Pancreas (tissue), 10 donors: ENCODE results near the gene NHERF1. TPM values are rescaled to one million over a fixed set of nuclear protein-coding genes. Genes with fewer than 3 reads are reported as not detected.

Source experiments
- ATAC-seq, 4 donors: fragments of 200-7000 bp; cut with Tn5 transposase; one replicate each; pipeline versions ENCODE4 v1.8.0 to v1.9.1; 2020; ENCODE audit warnings: mild to moderate bottlenecking in 4 of 4, moderate library complexity in 4 of 4
- DNase-seq, 6 donors: peaks; one replicate each; pipeline ENCODE4 v3.0.0-alpha.2; 2020
- FAIRE-seq: peaks from 2 replicates; lab custom pipeline; 2012; peaks lifted over from hg19 to GRCh38; lab: Jason Lieb, UNC
- H3K27ac ChIP-seq, 4 donors: fragments of 200-600 bp; sonication (generic); 1 replicate in 3 of 4; 2 replicates in 1 of 4; pipeline versions ENCODE4 v1.5.0 to v1.8.0; 2020
- H3K27me3 ChIP-seq, 4 donors: fragments of 200-600 bp; one replicate each; pipeline ENCODE4 v1.8.0; 2021
- H3K36me3 ChIP-seq, 3 donors: fragments of 200-600 bp; sonication (generic) in 1 of 3; one replicate each; pipeline versions ENCODE4 v1.5.0 to v1.8.0; 2020 to 2021
- H3K4me1 ChIP-seq, 3 donors: fragments of 200-600 bp; one replicate each; pipeline ENCODE4 v1.8.0; 2021
- H3K4me3 ChIP-seq, 4 donors: fragments of 200-600 bp; sonication (generic) in 2 of 4; one replicate each; pipeline versions ENCODE4 v1.5.0 to v1.8.0; 2020 to 2021
- H3K9me3 ChIP-seq, 4 donors: fragments of 200-600 bp; one replicate each; pipeline ENCODE4 v1.8.0; 2021
- WGBS, 2 donors: extraction: QIAGEN DNeasy Blood & Tissue Kit; methylation state at CpG; one replicate each; pipeline ENCODE4 v1.1.7; 2013; 5-methylcytosine and 5-hydroxymethylcytosine counted together
- intact Hi-C, 3 donors: fragments of 100-400 bp; cut with DNase I; formaldehyde crosslinking; loops; one replicate each; pipeline versions ENCODE4 v1.11.1 to v1.14.2; 2022
- polyA plus RNA-seq, 2 donors: library from polyadenylated mRNA; stranded (reverse); fragments of 200-250 nt; gene quantifications; one replicate each; pipeline ENCODE4 v1.2.3, GENCODE V29; 2013
- total RNA-seq, 6 donors: library from RNA; stranded (reverse); fragmentation: NEBNext Ultra II Directional in 4 of 6; extraction: Animal tissue kit (Norgen Biotek cat#: 25700) in 4 of 6; gene quantifications; one replicate each; pipeline versions ENCODE4 v1.2.1 to v1.2.4, GENCODE V29; 2021 to 2023
- TF ChIP-seq, protein P1 (sequence below), 4 donors: fragments of 200-600 bp; sonication (generic) in 3 of 4; IDR thresholded peaks; one replicate each; pipeline versions ENCODE4 v1.5.0 to v1.8.0; 2021; ENCODE audit warnings: antibody characterized with exemption in 4 of 4
- donor health status: healthy with polysubstance abuse.
- donor health status: DM: no; HTN: no; CAD: no; lungs with moderate emphysema.
- donor health status: DM: no; HTN: no; CAD: no.
- donor health status: control.
- donor health status: control.
- donor health status: Bipolar disorder and iron deficiency.
- donor health status: DM: yes; HTN: yes; CAD: no.
- donor health status: DM: no; HTN: no; CAD: no.
- donor health status: DM: no; HTN: no; CAD: no.
- donor health status: DM: yes; HTN: yes; CAD: no.

NHERF1 gene
- total and polyA plus RNA-seq, 8 donors = 40.1 to 91.9 (median 56.5) TPM

DNA sequence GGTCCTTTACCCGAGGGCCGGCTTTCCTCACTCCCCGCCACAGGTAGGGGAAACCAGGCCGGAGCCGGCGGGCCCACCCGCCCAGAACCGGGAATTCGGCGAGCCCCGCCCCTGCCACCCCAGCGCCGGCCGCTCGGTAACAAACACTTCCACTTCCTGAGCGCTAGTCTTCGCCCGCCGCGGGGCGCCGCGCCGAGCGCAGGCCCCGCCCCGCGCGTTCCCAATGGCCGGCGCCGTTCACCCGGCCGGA, 224 bp upstream of the NHERF1 start:
- H3K9me3 ChIP-seq = no peaks in the 10 kb centered on the region
- H3K36me3 ChIP-seq = no peaks in the 10 kb centered on the region
- 0% methylated on average over 24 to 34 of the region's 34 CpGs for WGBS, 2 donors
- peaks cover 18 to 28% (median 24%) of the 10 kb centered on the region in 3 donors for H3K4me1 ChIP-seq
- H3K4me3 ChIP-seq = peak overlapping the region; percentile 33 to 98 (median 72)
- ATAC-seq (no peak), FAIRE-seq (no peak), DNase-seq (no peak)
- peak overlapping the region; percentile 88 to 97 (median 95) for H3K27ac ChIP-seq
- TF ChIP-seq, protein P1, sequence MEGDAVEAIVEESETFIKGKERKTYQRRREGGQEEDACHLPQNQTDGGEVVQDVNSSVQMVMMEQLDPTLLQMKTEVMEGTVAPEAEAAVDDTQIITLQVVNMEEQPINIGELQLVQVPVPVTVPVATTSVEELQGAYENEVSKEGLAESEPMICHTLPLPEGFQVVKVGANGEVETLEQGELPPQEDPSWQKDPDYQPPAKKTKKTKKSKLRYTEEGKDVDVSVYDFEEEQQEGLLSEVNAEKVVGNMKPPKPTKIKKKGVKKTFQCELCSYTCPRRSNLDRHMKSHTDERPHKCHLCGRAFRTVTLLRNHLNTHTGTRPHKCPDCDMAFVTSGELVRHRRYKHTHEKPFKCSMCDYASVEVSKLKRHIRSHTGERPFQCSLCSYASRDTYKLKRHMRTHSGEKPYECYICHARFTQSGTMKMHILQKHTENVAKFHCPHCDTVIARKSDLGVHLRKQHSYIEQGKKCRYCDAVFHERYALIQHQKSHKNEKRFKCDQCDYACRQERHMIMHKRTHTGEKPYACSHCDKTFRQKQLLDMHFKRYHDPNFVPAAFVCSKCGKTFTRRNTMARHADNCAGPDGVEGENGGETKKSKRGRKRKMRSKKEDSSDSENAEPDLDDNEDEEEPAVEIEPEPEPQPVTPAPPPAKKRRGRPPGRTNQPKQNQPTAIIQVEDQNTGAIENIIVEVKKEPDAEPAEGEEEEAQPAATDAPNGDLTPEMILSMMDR (IDR thresholded peaks at IDR 0.05) = peak in 1 of 4 donors; percentile 14
- no peaks in the 10 kb centered on the region for H3K27me3 ChIP-seq
- intact Hi-C loops = loop anchor here in 1 of 3 donors (10.0 kb wide), 1 partner anchor 117 kb away; no protein-coding TSS in a partner anchor

DNA sequence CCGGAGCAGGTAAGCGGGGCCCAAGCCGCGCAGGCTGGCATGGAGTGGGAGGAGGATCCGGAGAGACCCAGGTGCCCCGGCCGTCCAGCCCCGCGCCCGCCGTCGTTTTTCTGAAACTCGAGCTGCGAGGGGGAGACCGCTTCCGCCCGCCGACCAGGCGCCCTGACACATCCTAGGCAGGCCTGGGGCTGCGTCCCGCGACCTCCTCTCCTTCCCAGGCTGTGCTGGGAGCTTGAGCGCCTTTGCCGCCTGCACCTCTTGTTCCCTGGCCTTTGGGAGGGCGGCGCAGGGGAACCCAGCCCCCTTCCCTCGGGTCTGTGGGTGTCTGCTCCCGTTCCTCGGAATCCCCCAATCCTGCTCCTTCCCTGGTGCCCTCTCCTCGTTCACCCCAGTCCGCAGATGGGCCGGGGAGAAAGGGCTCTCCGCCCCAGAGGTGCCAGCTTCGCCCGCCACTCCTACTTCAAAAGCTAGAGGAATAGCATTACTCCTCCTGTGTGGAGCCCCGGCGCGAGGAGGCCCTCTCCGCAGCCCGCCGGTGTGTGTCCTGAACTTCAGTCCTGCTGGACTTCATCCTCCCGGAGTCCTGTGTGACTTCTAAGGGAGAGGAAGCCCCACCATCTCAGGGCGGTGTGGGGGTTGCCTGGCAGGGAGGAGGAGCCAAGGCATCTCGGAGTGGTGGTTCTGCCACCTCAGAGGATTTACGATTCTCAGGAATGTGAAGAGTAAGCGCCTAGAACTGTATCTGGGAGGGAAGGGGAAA, 1.0 kb downstream of the NHERF1 start:
- TF ChIP-seq, protein P1 (IDR thresholded peaks at IDR 0.05) = no peak
- H3K4me1 ChIP-seq = peaks cover 18 to 28% (median 24%) of the 10 kb centered on the region in 3 donors
- H3K27me3 ChIP-seq = no peaks in the 10 kb centered on the region
- no peaks in the 10 kb centered on the region for H3K9me3 ChIP-seq
- intact Hi-C loops = loop anchor here in 2 of 3 donors (2.0 to 10.0 kb wide), 2 partner anchors 19 to 115 kb away; no protein-coding TSS in a partner anchor
- DNase-seq (peak in 3 of 6 donors; percentile 46 to 88 (median 49)), ATAC-seq (peak; percentile 1 to 7 (median 2)), FAIRE-seq (no peak)
- H3K27ac ChIP-seq = peak overlapping the region; percentile 88 to 97 (median 95)
- H3K4me3 ChIP-seq = peak overlapping the region; percentile 55 to 98 (median 88)
- no peaks in the 10 kb centered on the region for H3K36me3 ChIP-seq
- WGBS, 2 donors = 1% methylated on average over 29 to 46 of the region's 46 CpGs

DNA sequence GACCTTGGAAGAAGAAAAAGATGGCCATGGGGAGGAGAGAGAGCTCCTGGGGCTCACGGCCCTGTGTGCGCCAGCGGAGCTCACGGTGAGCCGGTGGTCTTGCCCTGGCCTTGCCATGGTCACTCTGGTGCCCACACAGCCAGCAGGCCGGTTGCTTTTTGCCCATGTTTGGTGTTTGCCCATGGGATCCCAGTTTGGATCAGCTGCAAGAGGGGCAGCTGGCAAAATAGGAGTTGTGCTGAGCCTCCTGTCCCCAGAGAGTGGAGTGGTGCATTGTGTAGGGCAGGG, 1.6 kb downstream of the NHERF1 start:
- H3K4me3 ChIP-seq = peak overlapping the region; percentile 55 to 98 (median 88)
- peak overlapping the region; percentile 88 to 97 (median 95) for H3K27ac ChIP-seq
- H3K36me3 ChIP-seq = no peaks in the 10 kb centered on the region
- H3K9me3 ChIP-seq = no peaks in the 10 kb centered on the region
- intact Hi-C loops = loop anchor here in 1 of 3 donors (2.0 kb wide), 1 partner anchor 19 kb away; no protein-coding TSS in a partner anchor
- TF ChIP-seq, protein P1 (IDR thresholded peaks at IDR 0.05) = no peak
- whole genome bisulfite sequencing, 2 donors = 10 to 29% methylated on average over 6 of the region's 6 CpGs
- ATAC-seq (no peak), DNase-seq (no peak), FAIRE-seq (no peak)
- peaks cover 18 to 25% (median 24%) of the 10 kb centered on the region in 3 donors for H3K4me1 ChIP-seq
- H3K27me3 ChIP-seq = no peaks in the 10 kb centered on the region

DNA sequence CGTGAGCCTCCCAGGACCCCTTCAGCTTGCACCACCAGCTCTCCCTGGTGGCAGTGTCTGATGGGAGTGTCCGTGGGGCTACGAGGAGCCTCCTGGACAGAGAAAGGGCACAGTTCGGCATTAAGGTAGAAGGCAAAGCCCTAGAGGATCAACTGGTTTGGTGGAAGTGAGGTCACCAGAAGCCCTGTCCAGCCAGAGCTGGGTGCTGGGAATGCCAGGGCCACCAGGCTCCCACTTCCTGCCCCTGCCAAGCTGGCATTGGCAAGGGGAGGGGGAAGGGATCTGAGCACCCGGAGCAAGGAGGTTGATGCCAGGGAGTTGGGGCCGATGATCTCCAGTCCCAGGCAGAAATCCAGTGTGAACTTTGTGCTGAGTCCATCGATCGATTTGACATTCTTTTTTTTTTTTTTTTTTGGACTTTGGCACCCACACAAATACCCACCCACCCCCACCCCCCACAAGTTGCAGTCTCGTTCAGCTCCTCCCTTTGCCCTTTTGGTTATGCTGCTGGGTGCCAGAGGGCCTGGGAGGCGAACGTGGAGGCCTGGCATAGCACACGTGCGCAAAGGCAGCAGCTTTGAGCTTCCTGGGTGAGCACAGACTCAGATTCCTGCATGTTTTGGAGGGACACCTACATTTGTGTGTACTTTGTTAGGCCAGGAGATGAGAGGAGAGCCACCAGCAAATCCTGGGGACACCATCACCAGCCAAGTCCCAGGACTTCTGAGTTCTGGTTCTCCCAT, 2.1 kb downstream of the NHERF1 start:
- TF ChIP-seq, protein P1 (IDR thresholded peaks at IDR 0.05) = no peak
- H3K4me1 ChIP-seq = peaks cover 18 to 24% (median 23%) of the 10 kb centered on the region in 3 donors
- whole genome bisulfite sequencing, 2 donors = 8 to 15% methylated on average over 13 of the region's 13 CpGs
- no peaks in the 10 kb centered on the region for H3K36me3 ChIP-seq
- intact Hi-C loops = loop anchor here in 1 of 3 donors (2.0 kb wide), 1 partner anchor 18 kb away; no protein-coding TSS in a partner anchor
- FAIRE-seq (no peak), DNase-seq (peak; percentile 82 to 98 (median 94)), ATAC-seq (peak; percentile 71 to 78 (median 77))
- peak overlapping the region; percentile 88 to 97 (median 95) for H3K27ac ChIP-seq
- H3K9me3 ChIP-seq = no peaks in the 10 kb centered on the region
- H3K27me3 ChIP-seq = no peaks in the 10 kb centered on the region
- H3K4me3 ChIP-seq = peak overlapping the region; percentile 55 to 98 (median 88)
